ENCODE results near the gene TXNL1.
"Not testable (repeated sequence)": the region's sequence is repeated elsewhere in the genome, so short reads cannot be mapped to it uniquely, and the experiment has no call there.

Gene TXNL1

DNA sequence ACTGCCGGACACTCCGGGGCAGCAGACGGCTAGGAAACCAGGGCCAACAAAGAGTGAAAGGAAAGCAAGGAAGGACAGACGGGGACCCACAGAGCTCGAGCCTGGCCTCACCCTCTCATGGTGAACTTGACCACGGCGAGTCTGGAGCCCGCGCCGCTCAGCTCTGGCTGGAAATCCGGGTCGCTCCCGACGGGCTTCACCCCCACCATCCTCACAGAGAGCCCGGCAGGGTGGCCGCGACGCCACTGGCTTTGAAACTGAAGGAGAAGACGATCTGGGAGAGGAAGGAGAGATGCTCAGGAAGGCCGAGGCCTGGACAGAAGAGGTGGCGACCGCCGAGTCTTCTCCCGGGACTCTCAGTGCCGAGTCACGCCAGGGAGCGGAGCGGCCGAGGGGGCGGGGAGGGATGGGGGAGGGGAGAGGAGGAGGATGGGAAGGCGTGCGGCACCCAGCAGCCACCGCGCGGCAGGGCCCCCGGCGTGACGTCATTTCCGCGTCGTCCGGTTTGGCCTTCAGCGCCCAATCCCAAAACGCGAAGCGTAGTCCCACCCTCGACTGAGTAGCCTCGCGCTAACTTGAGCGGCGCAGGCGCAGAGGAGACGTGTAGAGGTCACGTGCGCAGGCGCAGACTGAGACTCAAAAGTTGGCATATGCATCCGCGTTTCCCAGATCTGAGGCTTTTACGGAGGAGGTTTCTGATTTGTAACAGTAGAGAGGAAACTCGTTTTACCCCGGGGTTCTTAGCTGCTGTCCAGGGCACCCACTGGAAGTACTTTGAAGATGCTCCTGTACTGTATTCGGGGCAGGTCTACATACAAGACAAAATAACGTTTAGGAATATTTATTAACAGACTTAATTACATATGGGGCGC, at the start of gene TXNL1:
TSS of gene TXNL1 (minus strand) at position 361 of the 872 bp plus-strand sequence. CDS start at position 209, 152 bp downstream.
- H3K36me3 Mint-ChIP-seq, result peaks cover 24 to 39% of the 10 kb centered on the region in 2 donors
- no peaks in the 10 kb centered on the region for H3K27me3 Mint-ChIP-seq
- peak; percentile 97 to 99 for ATAC-seq (replicated peaks)
- H3K9me3 Mint-ChIP-seq, result peaks cover 2 to 4% of the 10 kb centered on the region in 2 donors
- DNase-seq, result peak; percentile 99
- H3K4me3 Mint-ChIP-seq, result peak within 1 kb of the TSS; percentile 99 to 100
- peaks cover 17 to 50% of the 10 kb centered on the region in 2 donors for H3K4me1 Mint-ChIP-seq
- H3K27ac Mint-ChIP-seq, result peak within 1 kb of the TSS; percentile 98

DNA sequence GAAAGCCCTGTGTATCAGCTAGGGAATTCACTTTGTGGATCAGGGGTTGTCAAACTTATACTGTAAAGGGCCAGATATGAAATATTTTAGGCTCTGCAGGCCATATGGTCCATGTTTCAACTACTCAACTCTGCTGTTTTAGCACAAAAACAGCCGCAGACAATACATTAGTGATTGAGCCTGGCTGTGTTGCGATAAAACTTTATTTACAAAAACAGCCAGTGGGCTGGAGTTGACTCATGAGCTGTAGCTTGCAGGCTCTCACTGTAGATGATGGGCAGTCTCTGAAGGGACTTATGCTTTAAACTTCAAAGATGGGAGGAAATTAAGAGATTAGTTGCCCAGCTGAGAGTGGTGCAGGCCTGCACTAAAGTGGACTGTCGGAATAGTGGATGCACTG, 45.9 kb upstream of the TXNL1 start:
- Mint-ChIP-seq H3K27ac (no peak overlapping the region), H3K36me3 (peaks cover 23 to 24% of the 10 kb centered on the region in 2 donors), H3K9me3 (no peaks in the 10 kb centered on the region), H3K4me1 (no peaks in the 10 kb centered on the region), H3K4me3 (no peak overlapping the region), H3K27me3 (no peaks in the 10 kb centered on the region)
- DNase-seq (no peak), ATAC-seq (replicated peaks) (no peak)

- H3K27ac Mint-ChIP-seq, result no peak overlapping the region
- no peak for DNase-seq
- H3K36me3 Mint-ChIP-seq, result peaks cover 34 to 48% of the 10 kb centered on the region in 2 donors
Measured at GRCh38 chr18:56678836-56679565, 40.6 kb upstream of the TXNL1 start.

DNA sequence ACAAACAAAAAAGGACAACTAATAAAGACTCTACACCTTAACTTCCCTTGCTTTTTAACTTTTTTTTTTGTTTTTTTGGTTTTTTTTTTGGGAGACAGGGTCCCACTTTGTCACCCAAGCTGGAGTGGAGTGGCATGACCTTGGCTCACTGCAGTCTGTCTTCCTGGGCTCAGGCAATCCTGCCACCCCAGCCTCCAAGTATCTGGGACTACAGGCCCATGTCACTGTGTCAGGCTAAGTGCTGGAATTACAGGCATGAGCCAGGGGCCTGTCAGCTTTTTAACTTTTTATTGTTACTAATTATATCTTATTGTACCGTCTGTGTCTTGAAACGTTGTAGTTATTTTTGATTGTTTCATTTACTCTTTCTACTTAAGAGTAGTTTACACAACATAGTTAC, 38.2 kb upstream of the TXNL1 start:
- peaks cover 26 to 47% of the 10 kb centered on the region in 2 donors for H3K36me3 Mint-ChIP-seq
- peaks cover 1 to 9% of the 10 kb centered on the region in 2 donors for H3K9me3 Mint-ChIP-seq
- ATAC-seq (replicated peaks) (no peak), DNase-seq (no peak)
- H3K27me3 Mint-ChIP-seq, result no peaks in the 10 kb centered on the region
- H3K4me3 Mint-ChIP-seq, result no peak overlapping the region
- H3K27ac Mint-ChIP-seq, result no peak overlapping the region
- no peaks in the 10 kb centered on the region for H3K4me1 Mint-ChIP-seq

More at GRCh38 chr18:56678836-56679565, 40.6 kb upstream of the TXNL1 start:
- Mint-ChIP-seq H3K4me1 (no peaks in the 10 kb centered on the region), H3K4me3 (no peak overlapping the region), H3K27me3 (no peaks in the 10 kb centered on the region), H3K9me3 (peaks cover 1 to 9% of the 10 kb centered on the region in 2 donors)
- ATAC-seq (replicated peaks), result no peak

GRCh38 chr18:56672981-56673380, 34.6 kb upstream of the TXNL1 start:
- Mint-ChIP-seq H3K27ac (no peak overlapping the region), H3K36me3 (peaks cover 20 to 40% of the 10 kb centered on the region in 2 donors), H3K9me3 (peaks cover 1 to 5% of the 10 kb centered on the region in 2 donors), H3K4me3 (no peak overlapping the region), H3K27me3 (no peaks in the 10 kb centered on the region), H3K4me1 (peaks cover 5 to 16% of the 10 kb centered on the region in 2 donors)
- ATAC-seq (replicated peaks) (no peak), DNase-seq (no peak)

GRCh38 chr18:56672391-56672790, 34.0 kb upstream of the TXNL1 start:
- no peak for DNase-seq
- Mint-ChIP-seq H3K27me3 (no peaks in the 10 kb centered on the region), H3K9me3 (peaks cover 0 to 1% of the 10 kb centered on the region in 2 donors), H3K27ac (no peak overlapping the region), H3K36me3 (peaks cover 15 to 34% of the 10 kb centered on the region in 2 donors), H3K4me3 (no peak overlapping the region), H3K4me1 (peaks cover 5 to 16% of the 10 kb centered on the region in 2 donors)
- ATAC-seq (replicated peaks), result no peak

DNA sequence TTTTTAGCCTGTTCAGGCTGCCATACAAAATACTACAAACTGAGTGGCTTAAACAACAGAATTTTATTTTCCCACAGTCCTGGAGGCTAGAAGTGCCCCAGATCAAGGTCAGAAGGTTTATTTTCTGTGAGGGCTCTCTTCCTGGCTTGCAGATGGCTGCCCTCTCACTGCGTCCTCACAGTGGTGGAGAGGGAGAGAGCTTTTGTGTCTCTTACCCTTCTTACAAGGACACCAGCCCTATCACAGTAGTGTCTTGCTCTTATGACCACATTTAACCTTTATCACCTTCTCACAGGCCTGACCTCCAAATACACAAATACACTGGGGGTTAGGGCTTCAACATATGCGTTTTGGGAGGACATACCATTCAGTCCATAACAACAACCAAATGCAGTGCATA, 24.5 kb upstream of the TXNL1 start:
- Mint-ChIP-seq H3K27me3 (no peaks in the 10 kb centered on the region), H3K9me3 (no peaks in the 10 kb centered on the region), H3K4me1 (peaks cover 7 to 16% of the 10 kb centered on the region in 2 donors), H3K4me3 (no peak overlapping the region), H3K36me3 (peaks cover 4 to 13% of the 10 kb centered on the region in 2 donors), H3K27ac (no peak overlapping the region)
- DNase-seq, result no peak
- ATAC-seq (replicated peaks), result no peak

DNA sequence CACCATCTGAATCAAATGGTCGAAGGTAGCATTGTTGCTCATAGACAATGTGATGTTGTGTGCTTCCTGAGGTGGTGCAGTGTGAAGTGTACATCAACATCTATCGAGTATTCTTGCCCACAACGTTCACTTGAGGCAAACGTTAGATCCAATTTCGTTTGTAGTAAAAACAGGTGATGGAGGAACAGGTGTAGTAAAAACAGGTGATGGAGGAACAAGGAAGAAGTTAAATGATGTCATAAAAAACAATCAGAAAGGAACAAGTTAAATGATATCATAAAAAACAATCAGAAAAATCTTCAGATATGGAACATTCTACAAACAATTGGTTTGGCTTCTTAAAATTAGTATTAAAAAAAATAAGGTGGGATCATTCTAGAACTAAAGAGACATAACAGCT, 24.1 kb upstream of the TXNL1 start:
- Mint-ChIP-seq H3K27me3 (no peaks in the 10 kb centered on the region), H3K27ac (no peak overlapping the region), H3K4me1 (peaks cover 7 to 16% of the 10 kb centered on the region in 2 donors), H3K9me3 (no peaks in the 10 kb centered on the region), H3K4me3 (no peak overlapping the region), H3K36me3 (peaks cover 6 to 16% of the 10 kb centered on the region in 2 donors)
- ATAC-seq (replicated peaks) (no peak), DNase-seq (no peak)

- Mint-ChIP-seq H3K4me3 (no peak overlapping the region), H3K27me3 (no peaks in the 10 kb centered on the region), H3K27ac (no peak overlapping the region), H3K36me3 (peaks cover 6 to 16% of the 10 kb centered on the region in 2 donors), H3K9me3 (no peaks in the 10 kb centered on the region), H3K4me1 (peaks cover 7 to 15% of the 10 kb centered on the region in 2 donors)
- DNase-seq (no peak), ATAC-seq (replicated peaks) (no peak)
Measured at GRCh38 chr18:56662063-56662408, 23.6 kb upstream of the TXNL1 start.

GRCh38 chr18:56661360-56662062, 23.1 kb upstream of the TXNL1 start:
- peaks cover 6 to 16% of the 10 kb centered on the region in 2 donors for H3K36me3 Mint-ChIP-seq
- ATAC-seq (replicated peaks) (no peak), DNase-seq (no peak)
- peaks cover 7 to 14% of the 10 kb centered on the region in 2 donors for H3K4me1 Mint-ChIP-seq
- no peaks in the 10 kb centered on the region for H3K27me3 Mint-ChIP-seq
- H3K4me3 Mint-ChIP-seq, result no peak overlapping the region
- H3K9me3 Mint-ChIP-seq, result no peaks in the 10 kb centered on the region
- H3K27ac Mint-ChIP-seq, result no peak overlapping the region

DNA sequence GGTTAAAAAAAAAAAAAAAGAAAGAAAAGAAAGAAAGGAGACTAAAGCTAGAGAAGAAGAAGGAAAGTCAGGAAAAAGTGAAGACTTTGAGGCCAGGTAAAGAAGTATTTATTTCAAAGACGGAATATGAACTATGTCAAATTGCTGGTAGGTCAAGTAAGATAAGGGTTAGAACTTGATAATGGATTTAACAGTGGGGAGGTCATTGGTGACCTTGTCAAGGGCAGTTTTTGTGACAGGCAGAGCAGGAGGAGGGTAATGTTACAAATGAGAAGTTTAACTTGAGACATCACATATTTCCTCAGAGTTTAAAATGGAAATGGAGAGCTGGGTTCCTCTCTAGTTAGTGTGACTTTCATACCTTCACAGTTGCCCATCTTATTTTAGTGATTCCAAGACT, 22.3 kb upstream of the TXNL1 start:
- H3K9me3 Mint-ChIP-seq, result no peaks in the 10 kb centered on the region

GRCh38 chr18:56659111-56659510, 20.7 kb upstream of the TXNL1 start:
- no peak for DNase-seq
- ATAC-seq (replicated peaks), result no peak
- no peak overlapping the region for H3K27ac Mint-ChIP-seq
- H3K36me3 Mint-ChIP-seq, result peaks cover 12 to 24% of the 10 kb centered on the region in 2 donors
- peaks cover 19 to 24% of the 10 kb centered on the region in 2 donors for H3K4me1 Mint-ChIP-seq
- peaks cover 0 to 2% of the 10 kb centered on the region in 2 donors for H3K9me3 Mint-ChIP-seq
- H3K27me3 Mint-ChIP-seq, result no peaks in the 10 kb centered on the region
- H3K4me3 Mint-ChIP-seq, result no peak overlapping the region

More for the DNA sequence above, 22.3 kb upstream of the TXNL1 start:
- H3K27me3 Mint-ChIP-seq, result no peaks in the 10 kb centered on the region
- no peak for DNase-seq
- no peak overlapping the region for H3K27ac Mint-ChIP-seq
- H3K4me3 Mint-ChIP-seq, result no peak overlapping the region
- ATAC-seq (replicated peaks), result no peak
- H3K36me3 Mint-ChIP-seq, result peaks cover 6 to 16% of the 10 kb centered on the region in 2 donors
- H3K4me1 Mint-ChIP-seq, result peaks cover 12 to 15% of the 10 kb centered on the region in 2 donors

- Mint-ChIP-seq H3K4me3 (no peak overlapping the region), H3K9me3 (peaks cover 4 to 5% of the 10 kb centered on the region in 2 donors)
Measured at GRCh38 chr18:56658261-56658660, 19.9 kb upstream of the TXNL1 start.

GRCh38 chr18:56654280-56654679, 15.9 kb upstream of the TXNL1 start:
- not testable (repeated sequence) for H3K4me3 Mint-ChIP-seq; ATAC-seq (replicated peaks); DNase-seq; H3K27me3 Mint-ChIP-seq; H3K9me3 Mint-ChIP-seq; H3K27ac Mint-ChIP-seq
- H3K36me3 Mint-ChIP-seq, result peaks cover 11 to 29% of the 10 kb centered on the region in 2 donors
- peaks cover 32 to 51% of the 10 kb centered on the region in 2 donors for H3K4me1 Mint-ChIP-seq

More at GRCh38 chr18:56658261-56658660, 19.9 kb upstream of the TXNL1 start:
- ATAC-seq (replicated peaks) (no peak), DNase-seq (no peak)
- Mint-ChIP-seq H3K36me3 (peaks cover 15 to 30% of the 10 kb centered on the region in 2 donors), H3K27me3 (no peaks in the 10 kb centered on the region), H3K27ac (no peak overlapping the region), H3K4me1 (peaks cover 23 to 31% of the 10 kb centered on the region in 2 donors)

Data from stimulated activated naive B cell treated with anti-CD40 and anti-IgM and Interleukin-4, amounts not matched to agents 10 μg/mL and 1 μg/mL and 100 μg/mL, for 72 hours (primary cell).